B cell (primary cell): ENCODE measurements around the gene GADD45G. TPM values are rescaled to one million over a fixed set of nuclear protein-coding genes. Genes with fewer than 3 reads are reported as not detected.

Experiments used
- ATAC-seq: fragments of 200-7000 bp; cut with Tn5 transposase; one replicate; pipeline ENCODE4 v1.10.0; 2021; ENCODE audit warnings: low read depth, mild to moderate bottlenecking, moderate number of reproducible peaks, moderate library complexity
- CTCF ChIA-PET: fragments of 350-600 bp; sonication (Branson Sonifier 250); formaldehyde crosslinking; loops from one replicate; lab custom pipeline; 2021; ENCODE audit warnings: antibody characterized with exemption, inconsistent platforms; lab: Charles Lee
- POLR2A ChIA-PET: fragments of 350-600 bp; sonication (Branson Sonifier 250); formaldehyde crosslinking; loops from one replicate; lab custom pipeline; 2021; ENCODE audit warnings: antibody characterized with exemption; lab: Charles Lee
- DNase-seq: peaks from one replicate; pipeline ENCODE4 v3.0.0; 2013
- H2AFZ ChIP-seq: 2 replicates; pipeline ENCODE4 v1.6.1; 2012; ENCODE audit warnings: mild to moderate bottlenecking, low read depth, low read length; ENCODE audit not compliant: insufficient read depth, poor library complexity, severe bottlenecking
- H3K27ac ChIP-seq, 2 donors: 1 replicate in 1 of 2; 2 replicates in 1 of 2; pipeline ENCODE4 v1.5.1; 2012 to 2013; ENCODE audit warnings: low read length in 2 of 2, mild to moderate bottlenecking in 2 of 2, moderate library complexity in 1 of 2
- H3K27me3 ChIP-seq, 4 experiments: fragments of 200-600 bp in 1 of 4; sonication (generic) in 1 of 4; replicated peaks in 1 of 4; 1 replicate in 2 of 4; 2 replicates in 2 of 4; pipeline versions ENCODE4 v1.6.1 to v1.7.0; 2013 to 2016; ENCODE audit warnings: low read length in 3 of 4, mild to moderate bottlenecking in 2 of 4, mixed read lengths in 1 of 4, moderate library complexity in 1 of 4; ENCODE audit not compliant: insufficient read depth in 4 of 4, control insufficient read depth in 3 of 4; ENCODE audit errors: control extremely low read depth in 1 of 4
- H3K36me3 ChIP-seq, 2 experiments: replicated peaks in 1 of 2; 1 replicate in 1 of 2; 2 replicates in 1 of 2; pipeline versions ENCODE4 v1.6.1 to v1.7.1; 2013; ENCODE audit warnings: low read length in 1 of 2; ENCODE audit not compliant: insufficient read depth in 2 of 2, control insufficient read depth in 1 of 2; ENCODE audit errors: control extremely low read depth in 1 of 2, extremely low read depth in 1 of 2
- H3K4me1 ChIP-seq, 2 donors: fragments of 200-600 bp in 1 of 2; sonication (generic) in 1 of 2; 1 replicate in 1 of 2; 2 replicates in 1 of 2; pipeline versions ENCODE4 v1.5.1 to v1.6.1; 2013 to 2017; ENCODE audit warnings: low read length in 2 of 2; ENCODE audit not compliant: control insufficient read depth in 2 of 2, insufficient read depth in 2 of 2
- H3K4me2 ChIP-seq: replicated peaks from 2 replicates; pipeline ENCODE3; 2012; ENCODE audit warnings: mild to moderate bottlenecking, low read depth, low read length; ENCODE audit not compliant: poor library complexity, severe bottlenecking
- H3K4me3 ChIP-seq, 5 experiments: fragments of 200-600 bp in 1 of 5; sonication (generic) in 1 of 5; 1 replicate in 3 of 5; 2 replicates in 2 of 5; pipeline versions ENCODE4 v1.5.1 to v1.7.0; 2011 to 2016; ENCODE audit warnings: low read length in 4 of 5, mild to moderate bottlenecking in 4 of 5, low read depth in 2 of 5, control low read depth in 1 of 5, moderate library complexity in 1 of 5; ENCODE audit not compliant: insufficient read depth in 1 of 5; ENCODE audit errors: control extremely low read depth in 1 of 5, extremely low read depth in 1 of 5
- H3K79me2 ChIP-seq: fragments of 200-600 bp; sonication (generic); one replicate; pipeline ENCODE4 v1.6.0; 2016; ENCODE audit warnings: low read length; ENCODE audit not compliant: control insufficient read depth, insufficient read depth
- H3K9ac ChIP-seq: fragments of 200-600 bp; sonication (generic); 2 replicates; pipeline ENCODE4 v1.6.1; 2017; ENCODE audit warnings: mild to moderate bottlenecking, low read length, moderate library complexity
- H3K9me3 ChIP-seq, 3 donors: one replicate each; pipeline versions ENCODE4 v1.6.1 to v1.7.1; 2013; ENCODE audit warnings: low read length in 2 of 3; ENCODE audit not compliant: control insufficient read depth in 2 of 3, insufficient read depth in 1 of 3; ENCODE audit errors: control extremely low read depth in 1 of 3
- H4K20me1 ChIP-seq: 2 replicates; pipeline ENCODE4 v1.6.0; 2012; ENCODE audit warnings: mild to moderate bottlenecking, low read length; ENCODE audit not compliant: insufficient read depth, control insufficient read depth, poor library complexity, severe bottlenecking
- H3K27ac Mint-ChIP-seq: one replicate; pipeline ENCODE4 v1.8.0; 2021; ENCODE audit warnings: mixed read lengths
- H3K27me3 Mint-ChIP-seq: one replicate; pipeline ENCODE4 v1.8.0; 2021; ENCODE audit warnings: mixed read lengths
- H3K4me1 Mint-ChIP-seq: one replicate; pipeline ENCODE4 v1.8.0; 2021; ENCODE audit warnings: mixed read lengths
- H3K4me3 Mint-ChIP-seq: one replicate; pipeline ENCODE4 v1.8.0; 2021; ENCODE audit warnings: mixed read lengths
- H3K9me3 Mint-ChIP-seq: one replicate; pipeline ENCODE4 v1.8.0; 2022; ENCODE audit warnings: mixed read lengths; ENCODE audit not compliant: insufficient read depth
- CTCF ChIP-seq: fragments of 200-600 bp; IDR thresholded peaks from one replicate; pipeline ENCODE4 v1.8.0; 2022; ENCODE audit warnings: antibody characterized with exemption, mild to moderate bottlenecking
- EZH2 ChIP-seq: IDR thresholded peaks from 2 replicates; pipeline ENCODE4 v1.6.1; 2012; ENCODE audit warnings: borderline replicate concordance, low read depth, mild to moderate bottlenecking, moderate library complexity, low read length; ENCODE audit not compliant: insufficient read depth, poor library complexity, severe bottlenecking
- WGBS: methylation state at CpG from one replicate; pipeline ENCODE4 v1.1.5; 2013; ENCODE audit warnings: missing lambda C conversion rate; ENCODE audit not compliant: insufficient coverage; 5-methylcytosine and 5-hydroxymethylcytosine counted together
- intact Hi-C: fragments of 100-400 bp; cut with micrococcal nuclease; formaldehyde crosslinking; loops from one replicate; pipeline ENCODE4 v1.10.0; 2022
- polyA plus RNA-seq: library from polyadenylated mRNA; depleted of rRNA; stranded (reverse); fragments of >200 nt; gene quantifications from 2 replicates; pipeline ENCODE4 v1.2.3, GENCODE V29; 2012
- total RNA-seq, 2 donors: library from RNA; stranded (reverse); fragments of 120-200 nt in 1 of 2; gene quantifications; 1 replicate in 1 of 2; 2 replicates in 1 of 2; pipeline versions ENCODE4 v1.2.3 to v1.2.4, GENCODE V29; 2013 to 2022

Gene GADD45G
- total and polyA plus RNA-seq, 2 donors (not counting 1 experiment from before 2014, with no cell fraction given), result 4.3 to 5.9 TPM

- 75% methylated on average over 5 of the region's 6 CpGs for WGBS
- POLR2A ChIA-PET, result no interaction called here
- peaks cover 32% of the 10 kb centered on the region for H3K4me1 Mint-ChIP-seq
- H3K4me3 ChIP-seq, result no peak overlapping the region
- H3K9ac ChIP-seq, result no peak overlapping the region
- H3K36me3 ChIP-seq, result no peaks in the 10 kb centered on the region
- CTCF ChIA-PET, result interaction anchor here (0.7 to 14.3 kb wide), 25 partner anchors 8 to 1154 kb away, joined by 3 to 406 read pairs (median 5); no protein-coding TSS in a partner anchor
- H3K27me3 ChIP-seq, result peaks cover 0 to 36% (median 12%) of the 10 kb centered on the region in 4 experiments
- no peak overlapping the region for H3K4me3 Mint-ChIP-seq
- ATAC-seq (no peak), DNase-seq (no peak)
- no peaks in the 10 kb centered on the region for H3K9me3 Mint-ChIP-seq
- H4K20me1 ChIP-seq, result no peaks in the 10 kb centered on the region
- no peaks in the 10 kb centered on the region for H3K79me2 ChIP-seq
- peaks cover 10% of the 10 kb centered on the region for H3K27me3 Mint-ChIP-seq
- H3K9me3 ChIP-seq, result no peaks in the 10 kb centered on the region
- H3K4me2 ChIP-seq, result no peak overlapping the region
- TF ChIP-seq EZH2 (no peak), CTCF (no peak)
- H3K27ac ChIP-seq, result no peak overlapping the region
- intact Hi-C loops, result loop anchor here (5.0 to 10.0 kb wide), 3 partner anchors 213 to 1270 kb away; no protein-coding TSS in a partner anchor
- no peak overlapping the region for H2AFZ ChIP-seq
- H3K27ac Mint-ChIP-seq, result no peak overlapping the region
- peaks cover 21 to 39% of the 10 kb centered on the region in 2 donors for H3K4me1 ChIP-seq
Observed at GRCh38 chr9:89601856-89602562, 2.8 kb upstream of the GADD45G start.
